Smooth muscle cell of trachea (primary cell): ENCODE results near the gene C20orf144. TPM values are rescaled to one million over a fixed set of nuclear protein-coding genes. Genes with fewer than 3 reads are reported as not detected.

Source experiments
- total RNA-seq: library from RNA; depleted of rRNA; stranded (reverse); fragments of >200 nt; gene quantifications from 2 replicates; pipeline ENCODE4 v1.2.1, GENCODE V29; 2014

C20orf144 gene
- total RNA-seq, result under 0.01 and 0.44 TPM in 2 replicates

DNA sequence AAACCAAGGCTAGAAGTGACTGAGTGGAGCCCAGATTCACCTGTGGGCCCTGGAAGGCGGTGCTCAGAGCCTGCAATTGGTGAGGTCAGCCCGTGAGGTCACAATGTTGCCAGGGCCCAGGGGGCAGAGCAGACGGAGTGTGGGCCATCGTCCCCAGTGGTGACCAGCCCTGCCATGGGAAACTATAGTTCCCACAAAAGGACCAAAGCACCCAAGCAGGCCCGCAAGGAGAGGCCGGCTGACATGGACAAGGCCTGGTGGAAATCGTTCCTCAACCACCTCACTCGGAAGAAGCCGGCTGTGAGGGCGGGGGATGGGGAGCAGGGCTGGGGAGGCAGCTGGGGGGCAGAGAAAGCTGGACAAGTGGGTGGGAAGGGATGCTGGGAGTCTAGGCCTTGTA lies at the start of gene C20orf144:
C20orf144 (plus strand) TSS at position 156 of the 400 bp plus-strand sequence; CDS start at position 175, 19 bp downstream.

DNA sequence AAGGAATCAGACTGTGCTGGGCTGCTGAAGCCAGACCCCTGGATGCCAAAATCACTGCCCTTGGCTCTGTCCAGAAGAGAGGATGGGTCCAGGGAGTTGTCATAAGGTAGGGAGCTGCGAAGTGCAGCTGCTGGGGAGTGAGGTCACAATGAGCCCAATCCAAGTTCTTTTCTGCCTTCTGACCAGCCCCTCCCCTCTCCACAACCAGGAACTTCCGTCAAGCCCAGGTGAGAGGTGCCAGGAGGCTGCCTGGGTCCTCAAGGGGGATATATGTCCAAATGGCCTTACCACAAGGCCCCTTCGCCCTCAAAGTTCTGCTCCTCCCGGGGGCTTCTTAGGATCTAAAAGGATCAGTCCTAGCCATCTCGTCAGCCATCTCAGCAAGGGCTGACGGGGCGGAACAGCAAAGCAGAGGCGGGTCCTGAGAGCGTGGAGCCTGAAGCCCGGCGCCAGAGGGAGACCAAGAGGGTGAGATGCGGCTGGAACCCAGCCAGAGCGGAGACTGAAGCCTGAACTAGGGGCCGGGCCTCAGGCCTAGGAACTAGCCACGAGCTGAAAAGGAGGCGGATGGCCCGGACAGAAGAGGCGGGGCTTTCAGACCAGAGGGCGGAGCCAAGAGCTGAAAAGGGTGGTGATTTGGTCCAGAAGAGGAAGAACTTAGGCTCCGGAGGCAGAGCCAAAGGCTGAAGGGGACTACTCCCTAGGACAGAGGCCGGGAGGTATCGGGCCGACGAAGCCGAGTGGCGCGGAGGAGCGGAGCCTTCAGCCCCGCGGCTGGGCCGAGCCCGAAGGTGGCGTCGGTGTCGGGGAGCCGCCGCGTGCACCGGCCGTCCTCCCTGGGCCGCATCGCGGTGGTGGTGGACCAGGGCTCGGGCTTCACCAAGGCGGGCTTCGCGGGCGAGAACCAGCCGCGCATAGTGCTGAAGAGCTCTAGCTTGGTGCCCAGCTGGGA lies 4.4 kb downstream of the C20orf144 start, which contains the start of gene ACTL10:
ACTL10 (plus strand) TSS at position 651 of the 952 bp plus-strand sequence. CDS start 555 bp downstream, outside the sequence.

DNA sequence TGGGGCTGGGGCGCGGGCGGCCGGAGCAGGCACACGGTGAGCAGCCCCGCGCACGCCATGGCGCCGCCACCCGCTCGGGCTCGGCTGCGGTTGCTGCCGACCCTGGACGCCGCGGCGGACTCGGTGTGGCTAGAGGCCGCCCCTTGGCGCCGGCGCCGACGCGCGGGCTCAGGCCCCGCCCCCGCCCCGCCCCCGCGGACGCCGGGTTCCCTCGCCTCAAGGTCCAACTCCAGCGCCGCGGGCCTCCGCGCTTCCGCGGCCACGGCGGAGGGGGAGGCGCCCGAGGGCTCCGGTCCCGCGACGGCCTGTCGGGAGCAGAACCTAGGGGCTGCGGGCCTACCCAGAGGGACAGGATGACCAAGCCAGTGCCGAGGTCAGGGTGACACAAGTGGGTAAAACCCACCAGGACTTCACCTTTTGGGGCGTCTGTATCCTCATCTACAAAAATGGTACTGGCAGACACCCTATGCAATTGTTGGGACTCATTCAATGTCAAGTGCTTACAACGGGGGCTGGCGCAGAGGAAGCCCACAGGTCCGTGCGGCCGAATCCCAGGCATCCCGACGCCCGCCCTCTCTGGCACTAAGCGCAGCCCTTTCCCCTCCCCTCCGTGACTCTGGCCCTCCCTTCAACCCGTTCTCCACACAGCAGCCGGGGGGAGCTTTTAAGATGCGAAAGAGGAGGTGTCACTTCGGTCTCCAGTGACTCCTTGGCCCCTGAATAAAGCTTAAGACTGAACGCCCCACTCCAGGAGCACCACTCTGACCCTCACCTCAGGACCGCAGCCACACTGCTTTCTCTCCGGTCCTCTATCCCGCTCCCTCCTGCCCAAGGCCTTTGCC lies 12.4 kb downstream of the C20orf144 start, which contains the start of gene NECAB3:
NECAB3 (minus strand) TSS at position 135 of the 842 bp plus-strand sequence; CDS start at position 59, 76 bp downstream.

DNA sequence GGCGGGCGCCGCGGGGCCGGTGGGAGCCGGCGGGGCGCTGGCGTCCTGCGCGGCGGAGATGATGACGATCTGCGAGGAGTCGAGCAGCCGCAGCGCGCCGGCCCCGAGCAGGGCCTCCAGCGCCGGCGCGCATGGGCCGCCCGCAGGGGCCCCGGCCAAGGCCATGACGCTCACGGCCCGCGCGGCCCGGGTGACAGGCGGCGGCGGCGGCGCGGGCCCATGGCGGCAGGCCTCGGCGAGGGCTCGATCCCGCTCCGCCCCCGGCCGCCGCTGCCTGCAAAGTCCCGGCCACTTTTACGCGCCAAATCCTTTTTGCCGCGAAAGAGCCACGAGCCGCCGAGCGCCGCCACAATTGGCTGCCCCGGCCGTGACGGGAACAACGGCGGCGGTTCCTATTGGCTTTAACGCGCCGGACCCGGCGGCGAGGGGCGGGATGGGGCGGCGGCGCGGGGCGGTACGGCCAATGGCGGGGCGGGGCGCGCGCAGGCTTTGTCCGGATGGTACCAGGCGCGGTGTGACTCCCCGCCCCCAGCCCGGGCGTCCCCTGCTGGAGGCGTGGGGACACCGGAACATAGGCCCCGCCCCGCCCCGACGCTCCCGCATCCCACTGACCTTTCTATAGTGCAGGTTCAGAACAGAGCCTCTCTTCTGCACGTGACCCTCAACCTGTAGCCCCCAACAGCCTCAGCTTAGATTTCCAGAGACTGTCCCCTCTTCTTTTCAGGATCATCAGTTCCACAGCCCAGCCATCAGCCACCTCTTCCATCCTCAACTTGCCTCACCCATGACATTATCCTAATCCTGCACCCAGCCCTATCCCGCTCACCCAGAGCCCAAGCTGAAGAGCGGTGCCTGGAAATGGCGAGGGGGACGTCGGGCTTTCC lies 24.2 kb downstream of the C20orf144 start, which contains the start of gene E2F1:
E2F1 (minus strand) TSS at position 286 of the 884 bp plus-strand sequence; CDS start at position 165, 121 bp downstream.

Other genes with a start within 250 kb of the C20orf144 start
- 42.0 and 47.0 TPM in 2 replicates for gene SNTA1, start 218.6 kb upstream of the C20orf144 start, total RNA-seq
- gene CBFA2T2, start 172.2 kb upstream of the C20orf144 start, total RNA-seq, result 7.1 and 8.9 TPM in 2 replicates
- gene ACTL10, start 4.6 kb downstream of the C20orf144 start, total RNA-seq, result 3.0 and 3.3 TPM in 2 replicates
- gene NECAB3, start 12.1 kb downstream of the C20orf144 start, total RNA-seq, result 29.5 and 42.2 TPM in 2 replicates
- 1.8 and 4.5 TPM in 2 replicates for gene E2F1, start 24.1 kb downstream of the C20orf144 start, total RNA-seq
- gene PXMP4, start 58.0 kb downstream of the C20orf144 start, total RNA-seq, result 7.6 and 9.1 TPM in 2 replicates
- 1.2 and 2.2 TPM in 2 replicates for gene ZNF341, start 69.7 kb downstream of the C20orf144 start, total RNA-seq
- gene CHMP4B, start 149.0 kb downstream of the C20orf144 start, total RNA-seq, result 37.5 and 38.8 TPM in 2 replicates